Activated CD8-positive, alpha-beta memory T cell treated with anti-CD3 and anti-CD28 coated beads for 24 hours (primary cell): ENCODE measurements around the gene CACNA1A.
"Not testable (repeated sequence)": the region's sequence is repeated elsewhere in the genome, so short reads cannot be mapped to it uniquely, and the experiment has no call there.

Experiments
- DNase-seq: peaks from one replicate; pipeline ENCODE4 v3.0.0-alpha.2; 2020

Gene CACNA1A

GRCh38 chr19:13492128-13492527 lies 14.2 kb downstream of the CACNA1A start:
- DNase-seq = no peak

- DNase-seq = no peak
Measured at GRCh38 chr19:13487985-13488384, 18.3 kb downstream of the CACNA1A start.

GRCh38 chr19:13484166-13484565 lies 22.1 kb downstream of the CACNA1A start:
- DNase-seq = no peak

GRCh38 chr19:13483215-13483614 lies 23.1 kb downstream of the CACNA1A start:
- no peak for DNase-seq

- no peak for DNase-seq
Measured at GRCh38 chr19:13478576-13478975, 27.7 kb downstream of the CACNA1A start.

GRCh38 chr19:13476071-13476470 lies 30.2 kb downstream of the CACNA1A start:
- DNase-seq = no peak

- no peak for DNase-seq
Measured at GRCh38 chr19:13475044-13475443, 31.2 kb downstream of the CACNA1A start.

- DNase-seq = no peak
Measured at GRCh38 chr19:13466697-13467096, 39.6 kb downstream of the CACNA1A start.

- DNase-seq = no peak
Measured at GRCh38 chr19:13463296-13463695, 43.0 kb downstream of the CACNA1A start.

GRCh38 chr19:13461536-13461935 lies 44.7 kb downstream of the CACNA1A start:
- no peak for DNase-seq

- no peak for DNase-seq
Measured at GRCh38 chr19:13460045-13460444, 46.2 kb downstream of the CACNA1A start.

GRCh38 chr19:13459351-13459750 lies 46.9 kb downstream of the CACNA1A start:
- DNase-seq = no peak

GRCh38 chr19:13451434-13451995 lies 54.8 kb downstream of the CACNA1A start:
- no peak for DNase-seq

GRCh38 chr19:13447978-13448377 lies 58.3 kb downstream of the CACNA1A start:
- no peak for DNase-seq

- peak; percentile 68 for DNase-seq
Measured at GRCh38 chr19:13441810-13442512, 64.3 kb downstream of the CACNA1A start.

GRCh38 chr19:13437919-13438618 lies 68.2 kb downstream of the CACNA1A start:
- no peak for DNase-seq

GRCh38 chr19:13436352-13436751 lies 69.9 kb downstream of the CACNA1A start:
- no peak for DNase-seq

GRCh38 chr19:13430790-13431582 lies 75.3 kb downstream of the CACNA1A start:
- peak; percentile 71 for DNase-seq

GRCh38 chr19:13429563-13429962 lies 76.7 kb downstream of the CACNA1A start:
- DNase-seq = no peak

GRCh38 chr19:13428352-13428751 lies 77.9 kb downstream of the CACNA1A start:
- DNase-seq = no peak

- no peak for DNase-seq
Measured at GRCh38 chr19:13427273-13428051, 78.8 kb downstream of the CACNA1A start.

- DNase-seq = not testable (repeated sequence)
Measured at GRCh38 chr19:13425875-13426274, 80.4 kb downstream of the CACNA1A start.

- no peak for DNase-seq
Measured at GRCh38 chr19:13425151-13425550, 81.1 kb downstream of the CACNA1A start.
